Glomerular visceral epithelial cell (primary cell): ENCODE data around the gene SPAG7.
"Not testable (repeated sequence)": the region's sequence is repeated elsewhere in the genome, so short reads cannot be mapped to it uniquely, and the experiment has no call there.

Experiments
- DNase-seq: peaks from one replicate; pipeline ENCODE4 v3.0.0-alpha.2; 2016; ENCODE audit errors: extremely low spot score

SPAG7 gene

GRCh38 chr17:4938069-4938491 lies 29.5 kb downstream of the SPAG7 start:
- DNase-seq, result no peak

- DNase-seq, result no peak
These were observed 30.1 kb downstream of the SPAG7 start for GRCh38 chr17:4937553-4937952.

DNA sequence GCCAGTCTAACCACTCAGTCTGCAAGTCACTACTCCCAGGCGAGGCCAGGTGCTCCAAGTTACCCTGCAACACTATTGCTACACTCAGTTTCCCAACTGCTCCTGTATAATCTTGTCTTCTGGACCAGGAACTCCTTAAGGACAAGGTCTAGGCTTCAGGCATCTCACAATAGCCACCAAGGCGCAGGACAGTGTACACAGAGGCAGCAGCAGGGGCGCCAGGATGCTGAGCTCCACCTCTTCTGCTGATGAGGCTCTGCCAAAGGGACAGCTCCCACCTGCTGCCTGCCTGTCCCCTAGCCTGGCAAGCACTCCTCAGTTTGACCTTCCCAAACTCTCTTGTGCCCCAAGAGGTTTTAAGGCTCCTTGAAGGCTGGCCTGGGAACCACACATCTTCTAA lies 31.2 kb downstream of the SPAG7 start:
- DNase-seq, result no peak

DNA sequence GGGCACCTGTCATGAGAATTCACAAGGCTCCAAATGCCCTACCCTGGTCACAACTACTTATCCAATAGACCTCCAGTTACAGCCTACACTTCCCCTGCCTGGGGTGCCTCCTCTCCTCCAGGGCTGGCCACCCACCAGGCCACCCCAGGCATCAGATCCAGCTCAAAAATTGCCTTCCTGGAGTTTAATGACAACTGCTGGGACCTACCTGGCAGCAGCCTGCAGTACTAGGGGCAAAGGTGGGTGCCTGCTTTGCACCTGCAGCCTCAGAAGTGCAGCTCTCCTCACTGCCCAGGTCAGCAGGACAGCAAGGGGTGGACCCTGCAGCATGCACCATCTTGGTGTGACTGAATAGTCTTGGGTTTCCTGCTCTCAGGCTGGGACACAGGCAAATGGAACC lies 32.0 kb downstream of the SPAG7 start:
- DNase-seq, result no peak

DNA sequence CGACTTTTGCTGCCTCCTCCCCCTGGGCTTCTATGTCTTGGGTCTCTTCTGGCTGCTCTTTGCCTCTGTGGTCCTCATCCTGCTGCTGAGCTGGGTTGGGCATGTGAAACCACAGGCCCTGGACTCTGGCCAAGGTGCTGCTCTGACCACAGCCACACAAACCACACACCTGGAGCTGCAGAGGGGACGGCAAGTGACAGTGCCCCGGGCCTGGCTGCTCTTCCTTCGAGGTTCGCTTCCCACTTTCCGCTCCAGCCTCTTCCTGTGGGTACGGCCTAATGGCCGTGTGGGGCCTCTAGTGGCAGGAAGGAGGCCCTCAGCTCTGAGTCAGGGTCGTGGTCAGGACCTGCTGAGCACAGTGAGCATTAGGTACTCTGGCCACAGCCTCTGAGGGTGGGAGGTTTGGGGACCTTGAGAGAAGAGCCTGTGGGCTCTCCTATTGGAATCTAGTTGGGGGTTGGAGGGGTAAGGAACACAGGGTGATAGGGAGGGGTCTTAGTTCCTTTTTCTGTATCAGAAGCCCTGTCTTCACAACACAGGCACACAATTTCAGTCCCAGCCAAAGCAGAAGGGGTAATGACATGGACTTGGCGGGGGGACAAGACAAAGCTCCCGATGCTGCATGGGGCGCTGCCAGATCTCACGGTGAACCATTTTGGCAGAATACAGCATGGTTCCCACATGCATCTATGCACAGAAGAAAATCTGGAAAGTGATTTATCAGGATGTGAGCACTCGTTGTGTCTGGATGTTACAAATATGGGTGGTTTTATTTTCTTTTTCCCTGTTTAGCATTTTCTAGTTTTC lies 33.2 kb downstream of the SPAG7 start:
- DNase-seq, result peak; percentile 88

- DNase-seq, result no peak
These were observed 34.0 kb downstream of the SPAG7 start for GRCh38 chr17:4933646-4934045.

- DNase-seq, result no peak
These were observed 34.9 kb downstream of the SPAG7 start for GRCh38 chr17:4932756-4933155.

GRCh38 chr17:4931963-4932362 lies 35.7 kb downstream of the SPAG7 start, which contains the start of gene GP1BA:
Gene GP1BA, plus strand, starts transcription at chr17:4932277. Its CDS starts 328 bp downstream, at chr17:4932605.
- no peak for DNase-seq

DNA sequence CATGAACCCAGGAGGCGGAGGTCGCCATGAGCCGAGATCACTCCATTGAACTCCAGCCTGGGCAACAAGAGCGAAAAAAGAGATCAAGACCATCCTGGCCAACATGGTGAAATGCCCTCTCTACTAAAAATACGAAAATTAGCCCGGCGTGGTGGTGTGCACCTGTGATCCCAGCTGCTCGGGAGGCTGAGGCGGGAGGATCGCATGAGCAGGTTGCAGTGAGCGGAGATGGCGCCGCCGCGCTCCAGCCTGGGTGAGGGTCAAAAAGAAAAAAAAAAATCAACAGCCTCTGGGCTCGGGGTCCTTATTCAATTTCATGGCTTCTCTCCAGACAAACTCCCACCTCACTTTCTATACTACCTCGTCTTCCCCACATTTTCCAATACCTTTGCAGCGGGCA lies 38.7 kb downstream of the SPAG7 start:
- DNase-seq, result no peak

DNA sequence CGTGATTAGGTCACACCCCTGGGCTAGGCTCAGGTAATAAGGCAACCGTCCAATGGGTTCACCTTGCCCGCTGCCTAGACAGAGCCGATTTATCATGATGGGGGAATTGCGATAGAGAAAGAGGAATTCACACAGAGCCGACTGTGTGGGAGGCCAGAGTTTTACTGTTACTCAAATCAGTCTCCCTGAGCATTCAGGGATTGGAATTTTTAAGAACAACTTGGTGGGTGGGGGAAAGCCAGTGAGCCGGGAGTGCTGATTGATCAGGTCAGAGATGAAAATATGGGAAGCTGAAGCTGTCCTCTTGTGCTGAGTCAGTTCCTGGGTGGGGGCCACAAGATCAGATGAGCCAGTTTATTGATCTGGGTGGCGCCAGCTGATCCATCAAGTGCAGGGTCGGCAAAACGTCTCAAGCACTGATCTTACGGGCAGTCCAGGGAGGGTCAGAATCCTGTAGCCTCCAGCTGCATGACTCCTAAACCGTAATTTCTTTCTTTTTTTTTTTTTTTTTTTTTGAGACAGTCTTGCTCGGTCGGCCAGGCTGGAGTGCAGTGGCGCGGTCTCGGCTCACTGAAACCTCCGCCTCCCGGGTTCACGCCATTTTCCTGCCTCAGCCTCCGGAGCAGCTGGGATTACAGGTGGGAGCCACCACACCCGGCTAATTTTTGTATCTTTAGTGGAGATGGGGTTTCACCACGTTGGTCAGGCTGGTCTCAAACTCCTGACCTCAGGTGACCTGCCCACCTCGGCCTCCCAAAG lies 40.9 kb downstream of the SPAG7 start:
- not testable (repeated sequence) for DNase-seq

DNA sequence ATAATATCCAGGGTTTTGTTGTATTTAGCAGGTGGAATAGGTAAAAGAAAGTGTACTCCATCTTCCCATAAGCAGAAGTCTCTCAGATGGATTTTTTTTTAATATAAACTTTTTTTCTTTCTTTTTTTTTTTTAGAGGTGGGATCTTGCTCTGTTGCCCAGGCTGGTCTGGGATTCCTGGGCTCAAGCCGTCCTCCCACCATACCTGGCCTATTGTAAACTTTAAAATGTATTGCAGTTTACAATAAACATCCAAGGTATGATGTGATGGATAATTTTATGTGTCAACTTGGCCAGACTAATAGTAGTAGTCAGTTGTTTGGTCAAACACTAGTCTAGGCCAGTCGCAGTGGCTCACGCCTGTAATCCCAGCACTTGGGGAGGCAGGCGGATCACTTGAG lies 46.3 kb downstream of the SPAG7 start:
- no peak for DNase-seq

DNA sequence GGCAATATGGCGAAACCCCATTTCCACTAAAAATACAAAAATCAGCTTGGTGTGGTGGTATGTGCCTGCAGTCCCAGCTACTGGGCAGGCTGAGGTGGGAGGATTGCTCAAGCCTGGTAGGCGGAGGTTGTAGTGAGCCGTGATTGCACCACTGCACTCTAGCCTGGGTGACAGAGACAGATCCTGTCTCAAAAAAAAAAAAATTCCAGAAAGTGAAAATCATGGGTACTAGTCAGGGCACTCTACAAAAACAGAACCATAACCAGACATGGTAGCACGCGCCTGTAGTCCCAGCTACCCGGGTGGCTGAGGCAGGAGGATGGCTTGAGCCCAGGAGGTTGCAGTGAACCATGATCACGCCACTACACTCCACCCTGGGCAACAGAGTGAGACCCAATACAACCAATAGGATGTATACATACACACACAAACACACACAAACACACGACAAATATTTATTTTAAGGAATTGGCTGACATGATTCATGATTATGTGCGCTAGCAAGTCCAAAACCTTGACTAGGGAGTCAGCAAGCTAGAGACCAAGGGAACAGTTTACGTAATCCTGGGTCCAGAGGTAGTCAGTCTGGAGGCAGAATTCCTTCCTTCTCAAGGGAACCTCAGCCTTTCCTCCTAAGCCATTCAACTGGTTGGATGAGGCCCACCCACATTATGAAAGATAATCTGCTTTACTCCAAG lies 47.1 kb downstream of the SPAG7 start:
- no peak for DNase-seq

DNA sequence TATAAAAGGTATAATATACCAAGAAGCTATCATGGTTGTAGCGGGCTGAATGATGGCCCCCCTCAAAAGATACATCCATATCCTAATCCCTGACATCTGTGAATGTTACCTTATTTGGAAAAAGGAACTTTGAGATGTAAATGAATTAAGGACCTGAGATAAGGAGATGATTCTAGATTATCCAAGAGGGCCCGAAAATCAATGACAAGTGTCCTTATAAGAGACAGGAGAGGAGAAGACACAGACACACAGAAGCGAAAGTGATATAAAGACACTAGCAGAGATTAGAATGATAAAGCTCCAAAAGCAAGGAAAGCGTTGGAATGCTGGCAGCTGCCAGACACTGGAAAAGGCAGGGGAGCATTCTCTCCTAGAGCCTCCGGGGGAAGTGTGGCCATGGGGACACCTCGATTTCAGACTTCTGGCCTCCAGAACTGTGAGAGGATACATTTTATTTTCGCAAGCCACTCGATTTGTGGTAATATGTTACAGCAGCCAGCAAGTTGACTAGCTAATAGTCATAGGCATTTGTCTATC lies 48.0 kb downstream of the SPAG7 start:
- DNase-seq, result no peak

GRCh38 chr17:4914551-4914950 lies 53.1 kb downstream of the SPAG7 start:
- not testable (repeated sequence) for DNase-seq

DNA sequence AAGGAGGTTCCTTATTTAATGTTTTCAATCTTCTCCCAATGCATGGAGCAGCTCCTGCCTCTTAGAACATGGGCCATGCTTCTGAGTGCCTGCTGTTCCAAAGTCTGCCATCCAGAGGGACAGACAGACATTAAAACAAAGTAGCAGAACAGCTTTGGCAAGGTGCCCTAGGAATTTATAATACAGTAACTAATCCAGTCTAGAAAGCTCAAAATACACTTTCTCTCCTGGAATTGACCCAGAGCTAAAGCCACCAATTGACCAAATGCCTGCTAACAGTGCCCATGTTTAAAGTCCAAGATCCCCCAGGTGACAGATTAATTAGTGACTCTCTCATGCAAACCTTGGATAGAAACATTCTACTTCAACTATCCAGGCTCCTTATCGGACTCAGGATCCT lies 53.6 kb downstream of the SPAG7 start:
- peak; percentile 22 for DNase-seq
